22Rv1 (cell line): ENCODE results near the gene DENND1B.

Source experiments
- ZFX ChIP-seq: fragments of 450-650 bp; IDR thresholded peaks from 2 replicates; pipeline ENCODE4 v1.6.1; 2017; ENCODE audit warnings: antibody characterized with exemption, borderline replicate concordance
- TF ChIP-seq, protein P1 (sequence below): fragments of 450-650 bp; IDR thresholded peaks from 2 replicates; pipeline ENCODE4 v1.5.1; 2017; ENCODE audit warnings: mild to moderate bottlenecking

DNA sequence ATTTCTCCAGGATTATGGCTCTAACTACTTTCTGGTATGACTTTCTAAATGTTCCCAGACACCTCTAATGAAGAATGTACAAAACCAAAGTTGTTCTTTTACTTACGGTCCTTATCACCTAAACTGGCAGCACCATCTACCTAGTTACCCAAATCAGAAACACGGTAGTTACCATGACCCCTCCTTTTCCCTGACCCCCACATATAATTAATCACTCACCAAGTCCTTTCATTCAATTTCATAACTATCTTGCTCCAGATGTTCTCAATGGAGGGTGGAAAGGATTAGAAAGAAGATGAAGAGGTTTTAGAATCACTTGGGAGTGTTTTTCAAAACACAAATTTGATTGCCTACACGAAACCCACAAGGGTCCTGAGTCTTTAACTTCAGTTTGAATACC, 98.0 kb downstream of the DENND1B start:
- TF ChIP-seq, protein P1, sequence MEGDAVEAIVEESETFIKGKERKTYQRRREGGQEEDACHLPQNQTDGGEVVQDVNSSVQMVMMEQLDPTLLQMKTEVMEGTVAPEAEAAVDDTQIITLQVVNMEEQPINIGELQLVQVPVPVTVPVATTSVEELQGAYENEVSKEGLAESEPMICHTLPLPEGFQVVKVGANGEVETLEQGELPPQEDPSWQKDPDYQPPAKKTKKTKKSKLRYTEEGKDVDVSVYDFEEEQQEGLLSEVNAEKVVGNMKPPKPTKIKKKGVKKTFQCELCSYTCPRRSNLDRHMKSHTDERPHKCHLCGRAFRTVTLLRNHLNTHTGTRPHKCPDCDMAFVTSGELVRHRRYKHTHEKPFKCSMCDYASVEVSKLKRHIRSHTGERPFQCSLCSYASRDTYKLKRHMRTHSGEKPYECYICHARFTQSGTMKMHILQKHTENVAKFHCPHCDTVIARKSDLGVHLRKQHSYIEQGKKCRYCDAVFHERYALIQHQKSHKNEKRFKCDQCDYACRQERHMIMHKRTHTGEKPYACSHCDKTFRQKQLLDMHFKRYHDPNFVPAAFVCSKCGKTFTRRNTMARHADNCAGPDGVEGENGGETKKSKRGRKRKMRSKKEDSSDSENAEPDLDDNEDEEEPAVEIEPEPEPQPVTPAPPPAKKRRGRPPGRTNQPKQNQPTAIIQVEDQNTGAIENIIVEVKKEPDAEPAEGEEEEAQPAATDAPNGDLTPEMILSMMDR: no peak
- no peak for TF ChIP-seq ZFX
